ENCODE results near the gene PSME1.

PSME1 gene

DNA sequence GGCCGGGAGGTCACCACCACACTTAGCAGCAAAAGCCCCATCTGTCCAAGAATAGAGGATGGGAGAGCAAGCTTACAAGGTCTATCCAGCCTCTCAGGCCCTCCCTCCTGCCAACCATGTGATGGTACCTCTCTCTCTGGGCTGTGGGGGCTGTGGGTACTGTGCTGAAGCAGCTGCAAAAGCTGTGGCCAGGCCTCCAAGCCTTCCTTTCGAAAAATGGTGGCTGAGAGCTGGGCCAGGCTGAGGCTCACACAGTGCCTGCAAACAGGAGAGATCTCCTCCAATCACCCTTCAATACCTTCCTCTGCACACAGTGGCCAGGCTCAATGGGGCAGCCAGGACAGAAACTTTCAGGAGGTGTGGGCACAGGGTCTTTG, 51.5 kb downstream of the PSME1 start:
- TF ChIP-seq, protein P1, sequence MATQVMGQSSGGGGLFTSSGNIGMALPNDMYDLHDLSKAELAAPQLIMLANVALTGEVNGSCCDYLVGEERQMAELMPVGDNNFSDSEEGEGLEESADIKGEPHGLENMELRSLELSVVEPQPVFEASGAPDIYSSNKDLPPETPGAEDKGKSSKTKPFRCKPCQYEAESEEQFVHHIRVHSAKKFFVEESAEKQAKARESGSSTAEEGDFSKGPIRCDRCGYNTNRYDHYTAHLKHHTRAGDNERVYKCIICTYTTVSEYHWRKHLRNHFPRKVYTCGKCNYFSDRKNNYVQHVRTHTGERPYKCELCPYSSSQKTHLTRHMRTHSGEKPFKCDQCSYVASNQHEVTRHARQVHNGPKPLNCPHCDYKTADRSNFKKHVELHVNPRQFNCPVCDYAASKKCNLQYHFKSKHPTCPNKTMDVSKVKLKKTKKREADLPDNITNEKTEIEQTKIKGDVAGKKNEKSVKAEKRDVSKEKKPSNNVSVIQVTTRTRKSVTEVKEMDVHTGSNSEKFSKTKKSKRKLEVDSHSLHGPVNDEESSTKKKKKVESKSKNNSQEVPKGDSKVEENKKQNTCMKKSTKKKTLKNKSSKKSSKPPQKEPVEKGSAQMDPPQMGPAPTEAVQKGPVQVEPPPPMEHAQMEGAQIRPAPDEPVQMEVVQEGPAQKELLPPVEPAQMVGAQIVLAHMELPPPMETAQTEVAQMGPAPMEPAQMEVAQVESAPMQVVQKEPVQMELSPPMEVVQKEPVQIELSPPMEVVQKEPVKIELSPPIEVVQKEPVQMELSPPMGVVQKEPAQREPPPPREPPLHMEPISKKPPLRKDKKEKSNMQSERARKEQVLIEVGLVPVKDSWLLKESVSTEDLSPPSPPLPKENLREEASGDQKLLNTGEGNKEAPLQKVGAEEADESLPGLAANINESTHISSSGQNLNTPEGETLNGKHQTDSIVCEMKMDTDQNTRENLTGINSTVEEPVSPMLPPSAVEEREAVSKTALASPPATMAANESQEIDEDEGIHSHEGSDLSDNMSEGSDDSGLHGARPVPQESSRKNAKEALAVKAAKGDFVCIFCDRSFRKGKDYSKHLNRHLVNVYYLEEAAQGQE (IDR thresholded peaks at IDR 0.05; ENCODE audit: low read depth) = no peak
- TF ChIP-seq CREB1 (IDR thresholded peaks at IDR 0.05; ENCODE audit: low read depth) (no peak), USF1 (IDR thresholded peaks at IDR 0.05) (no peak), TAF1 (IDR thresholded peaks at IDR 0.05; ENCODE audit: low read depth) (no peak), EGR1 (IDR thresholded peaks at IDR 0.05) (no peak), FOXM1 (IDR thresholded peaks at IDR 0.05; ENCODE audit: borderline replicate concordance, low read depth) (no peak), NFIC (IDR thresholded peaks at IDR 0.05) (no peak), TEAD4 (IDR thresholded peaks at IDR 0.05) (no peak), CEBPB (IDR thresholded peaks at IDR 0.05) (no peak), EP300 (IDR thresholded peaks at IDR 0.05; ENCODE audit: borderline replicate concordance) (no peak), RAD21 (IDR thresholded peaks at IDR 0.05; ENCODE audit: low read depth) (no peak), YY1 (IDR thresholded peaks at IDR 0.05; ENCODE audit: low read depth) (no peak), ZBTB7A (IDR thresholded peaks at IDR 0.05; ENCODE audit: low read depth) (no peak), TCF12 (IDR thresholded peaks at IDR 0.05; ENCODE audit: low read depth) (no peak)
- TF ChIP-seq, protein P2, sequence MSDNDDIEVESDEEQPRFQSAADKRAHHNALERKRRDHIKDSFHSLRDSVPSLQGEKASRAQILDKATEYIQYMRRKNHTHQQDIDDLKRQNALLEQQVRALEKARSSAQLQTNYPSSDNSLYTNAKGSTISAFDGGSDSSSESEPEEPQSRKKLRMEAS (IDR thresholded peaks at IDR 0.05) = no peak

Measured in Ishikawa (cell line).